AG04450 (cell line): ENCODE data around the gene LRRC36. TPM values are rescaled to one million over a fixed set of nuclear protein-coding genes. Genes with fewer than 3 reads are reported as not detected.

ENCODE experiments used
- CTCF ChIA-PET: fragments of 300-600, 350-600 bp; formaldehyde crosslinking; extraction: SDS; loops from one replicate; lab custom pipeline; 2022; ENCODE audit warnings: antibody characterized with exemption, inconsistent platforms; lab: Charles Lee
- POLR2A ChIA-PET: fragments of 350-600 bp; formaldehyde crosslinking; extraction: SDS; loops from one replicate; lab custom pipeline; 2021; ENCODE audit warnings: antibody characterized with exemption, inconsistent platforms; lab: Yijun Ruan, JAX
- DNase-seq: peaks from one replicate; pipeline ENCODE4 v3.0.0-alpha.2; 2011; ENCODE audit warnings: low read depth, low spot score
- H3K27ac ChIP-seq: one replicate; pipeline ENCODE4 v1.5.1; 2012; ENCODE audit warnings: low read depth, low read length, control low read depth
- H3K27me3 ChIP-seq: one replicate; pipeline ENCODE4 v1.6.0; 2012; ENCODE audit warnings: low read length; ENCODE audit not compliant: control insufficient read depth, insufficient read depth
- H3K4me3 ChIP-seq: 2 replicates; pipeline ENCODE4 v1.5.1; 2011; ENCODE audit warnings: mild to moderate bottlenecking, low read depth, low read length, control low read depth
- H3K9me3 ChIP-seq: 2 replicates; pipeline ENCODE4 v1.5.1; 2012; ENCODE audit warnings: low read length; ENCODE audit not compliant: control insufficient read depth, insufficient read depth
- polyA plus RNA-seq: library from polyadenylated mRNA; depleted of rRNA; stranded (reverse); fragments of >200 nt; gene quantifications from 2 replicates; pipeline ENCODE4 v1.2.3, GENCODE V29; 2011
- TF ChIP-seq, protein P1 (sequence below): IDR thresholded peaks from 2 replicates; pipeline ENCODE4 v1.5.1; 2011; ENCODE audit warnings: low read depth, low read length, control low read depth, inconsistent platforms

The LRRC36 gene
- polyA plus RNA-seq, 1 experiment: 0.41 TPM

DNA sequence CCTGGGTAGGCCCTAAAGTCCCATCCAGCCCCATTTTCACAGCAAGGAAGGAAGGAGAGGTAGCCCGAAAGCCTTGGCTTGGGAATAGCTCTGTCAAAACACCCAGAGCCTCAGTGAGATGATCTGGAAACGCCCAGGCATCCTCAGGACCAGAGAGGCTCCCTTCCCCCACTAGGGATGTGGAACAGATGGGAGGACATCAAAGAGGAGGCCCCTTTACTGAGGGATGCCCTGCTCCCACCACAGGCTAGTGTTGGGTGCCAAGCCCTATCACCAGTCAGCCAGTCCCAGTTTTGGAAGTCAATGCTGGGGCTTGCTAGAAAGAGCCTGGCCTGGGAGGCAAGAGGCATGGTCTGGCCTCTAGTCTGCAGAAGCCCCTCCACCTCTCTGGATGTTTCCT, 62.0 kb downstream of the LRRC36 start:
- TF ChIP-seq, protein P1, sequence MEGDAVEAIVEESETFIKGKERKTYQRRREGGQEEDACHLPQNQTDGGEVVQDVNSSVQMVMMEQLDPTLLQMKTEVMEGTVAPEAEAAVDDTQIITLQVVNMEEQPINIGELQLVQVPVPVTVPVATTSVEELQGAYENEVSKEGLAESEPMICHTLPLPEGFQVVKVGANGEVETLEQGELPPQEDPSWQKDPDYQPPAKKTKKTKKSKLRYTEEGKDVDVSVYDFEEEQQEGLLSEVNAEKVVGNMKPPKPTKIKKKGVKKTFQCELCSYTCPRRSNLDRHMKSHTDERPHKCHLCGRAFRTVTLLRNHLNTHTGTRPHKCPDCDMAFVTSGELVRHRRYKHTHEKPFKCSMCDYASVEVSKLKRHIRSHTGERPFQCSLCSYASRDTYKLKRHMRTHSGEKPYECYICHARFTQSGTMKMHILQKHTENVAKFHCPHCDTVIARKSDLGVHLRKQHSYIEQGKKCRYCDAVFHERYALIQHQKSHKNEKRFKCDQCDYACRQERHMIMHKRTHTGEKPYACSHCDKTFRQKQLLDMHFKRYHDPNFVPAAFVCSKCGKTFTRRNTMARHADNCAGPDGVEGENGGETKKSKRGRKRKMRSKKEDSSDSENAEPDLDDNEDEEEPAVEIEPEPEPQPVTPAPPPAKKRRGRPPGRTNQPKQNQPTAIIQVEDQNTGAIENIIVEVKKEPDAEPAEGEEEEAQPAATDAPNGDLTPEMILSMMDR: no peak
- no peak for DNase-seq
- peaks cover 22% of the 10 kb centered on the region for H3K27me3 ChIP-seq
- H3K9me3 ChIP-seq: no peaks in the 10 kb centered on the region; the same call in 1 of the 2 replicates
- CTCF ChIA-PET: interaction anchor here (0.6 to 1.2 kb wide), 6 partner anchors 11 to 128 kb away, joined by 3 to 6 read pairs (median 4); no protein-coding TSS in a partner anchor
- POLR2A ChIA-PET: interaction anchor here (0.6 kb wide), 1 partner anchor 30 kb away, joined by 4 read pairs; no protein-coding TSS in a partner anchor
- no peak overlapping the region for H3K4me3 ChIP-seq
- H3K27ac ChIP-seq: no peak overlapping the region

GRCh38 chr16:67389911-67390815, 63.5 kb downstream of the LRRC36 start:
- peaks cover 22% of the 10 kb centered on the region for H3K27me3 ChIP-seq
- H3K4me3 ChIP-seq: no peak overlapping the region
- peaks cover 5% of the 10 kb centered on the region; the same call in 1 of the 2 replicates for H3K9me3 ChIP-seq
- TF ChIP-seq, protein P1: no peak
- ChIA-PET POLR2A (no interaction called here), CTCF (interaction anchor here (1.2 kb wide), 1 partner anchor 130 kb away, joined by 5 read pairs; no protein-coding TSS in a partner anchor)
- DNase-seq: no peak
- no peak overlapping the region for H3K27ac ChIP-seq

DNA sequence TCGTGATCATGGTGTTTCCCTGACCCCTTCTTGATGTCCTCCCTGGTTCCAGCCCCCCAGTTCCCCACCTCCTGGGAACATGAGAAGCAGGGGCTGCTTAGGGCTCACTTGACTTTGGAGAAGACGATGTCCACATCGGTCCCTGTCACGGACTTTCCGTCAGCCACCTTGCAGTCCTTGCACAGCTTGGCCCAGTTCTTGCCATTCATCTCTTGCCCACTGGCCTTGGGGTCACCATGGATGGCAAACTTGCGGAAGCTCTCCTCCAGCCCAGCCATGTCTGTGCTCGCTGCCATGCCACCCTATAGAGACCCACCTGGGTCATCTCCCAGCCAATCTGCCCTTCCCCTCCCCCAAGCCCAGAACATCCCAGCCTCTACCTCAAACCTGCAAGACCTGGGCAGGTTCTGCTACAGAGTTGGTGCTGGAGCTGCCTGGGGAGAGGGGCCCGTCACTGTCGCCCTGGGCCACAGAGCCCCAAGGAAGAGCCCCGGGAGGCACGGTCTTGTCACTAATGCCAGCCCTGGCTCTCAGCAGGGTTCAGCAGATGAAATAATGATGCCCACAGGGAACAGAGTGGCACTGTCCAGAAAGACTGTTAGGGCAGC, 64.3 kb downstream of the LRRC36 start:
- H3K9me3 ChIP-seq: peaks cover 5% of the 10 kb centered on the region; the same call in 1 of the 2 replicates
- ChIA-PET CTCF (interaction anchor here (0.6 kb wide), 3 partner anchors 46 to 158 kb away, joined by 3 to 5 read pairs (median 3); no protein-coding TSS in a partner anchor), POLR2A (interaction anchor here (0.7 kb wide), 1 partner anchor 71 kb away, joined by 3 read pairs; no protein-coding TSS in a partner anchor)
- TF ChIP-seq, protein P1: no peak
- DNase-seq: no peak
- H3K27me3 ChIP-seq: peaks cover 20% of the 10 kb centered on the region
- no peak overlapping the region for H3K4me3 ChIP-seq
- no peak overlapping the region for H3K27ac ChIP-seq

- no peak for DNase-seq
- POLR2A ChIA-PET: interaction anchor here (0.7 kb wide), 1 partner anchor 72 kb away, joined by 3 read pairs; no protein-coding TSS in a partner anchor
Observed at GRCh38 chr16:67391424-67392300, 65.0 kb downstream of the LRRC36 start.

More at GRCh38 chr16:67391424-67392300, 65.0 kb downstream of the LRRC36 start:
- Histone ChIP-seq H3K9me3 (peaks cover 5% of the 10 kb centered on the region; the same call in 1 of the 2 replicates), H3K27ac (no peak overlapping the region), H3K27me3 (peaks cover 18% of the 10 kb centered on the region), H3K4me3 (no peak overlapping the region)
- TF ChIP-seq, protein P1: no peak
- CTCF ChIA-PET: interaction anchor here (0.6 kb wide), 3 partner anchors 46 to 159 kb away, joined by 3 to 5 read pairs (median 3); no protein-coding TSS in a partner anchor
